OCI-M1 (cell line): Measurements from ENCODE around the gene DLK1.

Experiments
- DNase-seq: peaks from one replicate; lab custom pipeline; 2025; lab: John Stamatoyannopoulos, UW

Gene DLK1

GRCh38 chr14:100693877-100694578, 32.7 kb upstream of the DLK1 start:
- no peak for DNase-seq

- no peak for DNase-seq
Measured at GRCh38 chr14:100694579-100695422, 31.9 kb upstream of the DLK1 start.

DNA sequence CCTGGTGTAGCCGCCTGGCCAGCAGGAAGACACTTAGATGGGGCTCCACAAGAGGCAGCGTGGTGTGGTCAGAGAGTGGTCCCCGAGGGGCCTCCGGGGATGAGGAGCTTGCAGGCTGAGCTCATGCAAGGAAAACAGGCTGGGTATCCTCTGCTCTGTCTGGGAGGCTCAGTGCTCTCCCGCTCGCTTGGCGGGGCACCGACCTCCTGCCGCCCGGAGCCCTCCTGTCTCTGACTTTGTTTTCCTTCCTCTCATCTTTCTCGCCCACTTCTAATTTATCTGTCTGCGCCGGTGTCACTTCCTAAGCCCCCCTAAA, 31.3 kb upstream of the DLK1 start:
- DNase-seq: no peak

GRCh38 chr14:100696008-100696407, 30.7 kb upstream of the DLK1 start:
- no peak for DNase-seq

GRCh38 chr14:100696590-100696989, 30.1 kb upstream of the DLK1 start:
- no peak for DNase-seq

DNA sequence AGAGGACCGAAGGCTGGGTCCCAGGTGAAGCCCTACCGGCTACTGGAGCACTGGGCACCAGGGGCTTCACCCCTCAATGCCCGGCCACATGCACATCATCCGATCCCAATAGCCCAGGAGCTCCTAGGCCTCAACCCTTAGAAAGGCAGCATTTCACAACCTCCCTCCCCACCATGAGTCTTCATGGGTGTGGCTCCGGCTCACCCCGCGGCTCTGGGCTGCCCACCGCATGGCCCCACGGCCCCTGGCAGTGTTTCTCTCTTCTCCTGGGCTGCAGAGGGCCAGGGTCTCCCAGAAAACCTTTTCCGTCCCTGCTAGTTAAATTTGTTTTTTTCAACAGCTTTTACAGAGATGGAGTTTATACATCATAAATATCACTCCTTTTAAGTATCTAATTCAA, 28.6 kb upstream of the DLK1 start:
- DNase-seq: no peak

DNA sequence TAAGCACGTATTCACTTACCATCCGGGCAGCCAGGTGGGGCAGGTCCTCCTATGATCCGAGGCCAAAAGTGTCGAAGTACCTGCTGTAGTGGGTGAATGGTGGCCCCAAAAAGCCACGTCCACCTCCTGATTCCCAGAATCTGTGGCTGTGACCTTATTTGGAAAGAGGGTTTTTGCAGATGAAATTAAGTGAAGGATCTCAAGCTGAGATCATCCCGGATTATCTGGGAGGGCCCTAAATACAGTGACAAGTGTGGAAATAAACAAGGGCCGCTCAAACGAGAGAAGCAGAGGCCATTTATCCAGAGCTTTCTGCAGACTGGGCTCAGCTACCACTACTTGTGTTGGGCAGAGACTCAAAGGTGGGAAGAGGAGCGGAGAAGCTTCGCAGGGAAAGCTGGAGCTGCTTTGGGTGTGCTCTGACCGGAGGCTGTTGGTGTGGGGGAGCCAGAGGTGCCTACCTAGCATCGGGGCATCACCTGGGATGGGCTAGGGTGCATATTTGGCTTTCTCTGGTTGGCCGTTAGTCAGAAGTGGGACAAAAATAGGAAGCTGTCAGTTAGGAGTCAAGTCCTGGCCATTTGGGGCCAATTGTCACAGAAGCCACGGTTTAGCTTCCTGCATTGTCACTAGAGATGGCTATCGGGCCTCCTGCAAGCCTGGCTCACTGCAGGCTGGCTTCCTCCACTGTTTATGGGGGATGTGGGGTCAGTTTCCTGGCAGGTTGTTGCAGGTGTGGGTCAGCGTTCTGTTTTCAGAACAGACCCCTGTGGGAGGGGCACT, 27.8 kb upstream of the DLK1 start:
- no peak for DNase-seq

DNA sequence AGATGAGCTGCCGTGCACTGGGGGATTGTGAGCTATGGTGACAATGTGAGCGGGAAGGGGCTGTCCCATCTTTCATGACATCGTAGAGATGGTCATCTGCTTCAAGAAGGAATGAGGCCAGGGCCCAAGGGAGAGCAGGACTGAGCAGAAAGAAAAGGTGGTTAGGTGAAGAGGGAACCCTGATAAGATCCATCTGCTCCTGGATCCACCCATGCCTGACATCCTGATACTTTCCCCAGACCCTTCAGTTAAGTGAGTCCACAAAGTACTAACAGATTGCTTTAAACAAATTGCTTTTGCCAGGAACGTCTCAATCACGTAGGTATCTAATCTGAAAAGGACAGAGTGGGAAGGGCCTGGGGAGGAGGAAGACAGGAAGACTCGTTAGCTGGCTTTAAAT, 25.4 kb upstream of the DLK1 start:
- no peak for DNase-seq

DNA sequence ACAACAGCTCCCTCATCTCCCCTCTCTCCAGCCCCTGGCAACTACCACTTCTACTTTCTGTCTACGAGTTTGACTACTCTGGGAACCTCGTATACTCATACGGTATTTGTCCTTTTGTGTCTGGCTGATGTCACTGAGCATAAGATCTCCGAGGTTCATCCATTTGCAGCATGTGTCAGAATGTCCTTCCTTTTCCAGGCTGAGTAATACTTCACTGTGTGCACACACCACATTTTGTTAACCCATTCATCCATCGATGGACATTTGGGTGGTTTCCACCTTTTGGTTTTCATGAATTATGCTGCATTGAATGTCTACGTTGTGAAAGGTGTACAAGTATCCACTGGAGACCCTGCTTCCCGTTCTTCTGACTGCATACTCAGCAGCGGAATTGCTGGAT, 24.1 kb upstream of the DLK1 start:
- no peak for DNase-seq

GRCh38 chr14:100703386-100704220, 23.1 kb upstream of the DLK1 start:
- no peak for DNase-seq

- no peak for DNase-seq
Measured at GRCh38 chr14:100706200-100706599, 20.5 kb upstream of the DLK1 start.

DNA sequence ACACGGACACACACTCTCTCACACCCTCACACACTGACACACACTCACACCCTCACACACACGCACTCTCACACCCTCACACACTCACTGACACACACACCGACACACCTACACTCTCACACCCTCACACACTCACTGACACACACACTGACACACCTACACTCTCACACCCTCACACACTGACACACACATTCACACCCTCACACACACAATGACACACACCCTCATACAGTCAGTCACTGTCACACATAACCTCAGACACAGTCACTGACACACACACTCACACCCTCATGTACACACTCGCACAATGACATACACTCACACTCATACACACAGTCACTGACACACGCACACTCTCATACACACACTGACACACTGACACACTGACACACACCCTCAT, 19.8 kb upstream of the DLK1 start:
- DNase-seq: no peak

DNA sequence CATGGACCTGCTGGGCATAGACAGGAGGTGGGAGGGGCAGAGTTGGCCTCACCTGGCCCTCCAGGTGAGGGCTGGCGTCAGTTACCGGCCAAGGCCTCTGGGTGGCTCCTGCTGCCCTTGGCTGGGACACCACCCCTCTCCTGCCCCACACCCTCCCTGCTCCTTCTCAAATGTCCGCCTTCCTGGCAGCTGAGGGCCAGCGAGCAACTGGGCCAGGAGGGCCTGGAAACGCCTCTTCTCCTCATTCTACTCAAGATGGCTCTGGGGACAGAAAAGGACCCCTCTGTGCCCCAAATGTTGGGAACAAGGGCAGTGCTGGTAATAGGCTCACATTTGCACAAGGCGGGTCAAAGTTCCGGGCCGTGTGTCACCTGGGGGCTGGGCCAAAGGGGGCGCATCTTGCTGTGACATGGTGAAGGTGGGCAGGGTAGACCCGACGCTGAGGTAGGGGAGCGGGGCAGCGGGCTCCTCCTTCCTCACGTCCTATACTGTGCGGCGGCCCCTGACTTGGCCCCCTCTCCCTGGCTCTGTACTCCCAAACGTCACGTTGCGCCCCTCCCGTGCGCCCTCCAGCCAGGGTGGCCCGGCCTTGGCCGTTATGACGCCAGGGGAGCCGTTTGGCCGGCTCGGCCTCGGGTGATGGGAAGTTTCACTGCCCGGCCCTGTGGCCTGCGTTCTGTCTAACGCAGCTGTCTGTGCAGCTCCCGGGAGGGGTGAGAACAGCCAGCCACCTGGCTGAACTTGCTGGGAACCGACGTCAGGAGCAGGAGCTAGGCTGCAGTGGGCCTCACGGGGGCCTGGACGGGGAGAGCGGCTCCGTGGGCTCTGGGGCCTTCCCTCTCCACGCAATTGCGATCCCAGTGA, 18.0 kb upstream of the DLK1 start:
- DNase-seq: no peak

GRCh38 chr14:100709289-100710284, 17.1 kb upstream of the DLK1 start:
- DNase-seq: no peak

DNA sequence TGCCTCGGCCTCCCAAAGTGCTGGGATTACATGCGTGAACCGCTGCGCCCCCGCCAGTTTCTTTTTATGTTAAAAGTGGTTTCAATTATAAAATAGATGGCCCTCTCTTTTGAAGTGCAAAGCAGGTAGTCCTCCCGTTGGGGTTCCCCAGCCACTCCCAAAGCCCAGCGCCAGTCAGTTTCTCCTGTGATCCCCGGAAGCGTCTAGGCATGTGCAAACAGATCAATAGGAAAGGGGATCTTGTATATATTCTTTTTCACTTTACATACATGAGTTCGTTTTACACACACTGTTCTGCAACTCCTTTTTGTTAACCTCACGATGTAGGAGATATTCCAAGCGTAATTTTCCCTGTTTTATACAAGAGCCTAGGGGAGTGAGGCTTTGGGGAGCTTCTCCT, 16.3 kb upstream of the DLK1 start:
- no peak for DNase-seq

- DNase-seq: no peak
Measured at GRCh38 chr14:100710826-100711462, 15.7 kb upstream of the DLK1 start.

DNA sequence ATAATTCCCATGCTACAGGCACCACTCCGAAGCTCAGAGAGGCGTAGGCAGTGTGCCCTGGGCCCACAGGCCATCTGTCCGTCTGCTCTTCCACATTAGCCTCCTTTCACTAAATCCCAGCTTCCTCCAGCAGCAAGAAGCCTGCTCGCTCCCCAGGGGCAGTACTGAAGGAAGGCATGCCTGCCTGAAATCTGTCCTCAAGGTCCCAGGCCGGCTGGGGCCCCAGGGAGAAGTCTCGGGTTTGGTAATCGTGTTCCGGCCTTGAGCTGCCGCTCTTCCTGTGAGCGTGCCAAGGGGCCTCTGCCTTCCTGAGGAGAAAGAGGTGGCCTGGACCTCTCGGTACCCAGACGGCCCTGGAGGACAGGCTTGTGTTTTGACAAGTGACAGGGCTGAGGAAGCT, 15.2 kb upstream of the DLK1 start:
- DNase-seq: no peak

- no peak for DNase-seq
Measured at GRCh38 chr14:100712490-100712889, 14.2 kb upstream of the DLK1 start.

- DNase-seq: no peak
Measured at GRCh38 chr14:100713705-100714104, 13.0 kb upstream of the DLK1 start.
